Measurements from ENCODE around the gene PARP2. TPM values are rescaled to one million over a fixed set of nuclear protein-coding genes. Genes with fewer than 3 reads are reported as not detected.

Gene PARP2
- 30.9 TPM for polyA plus RNA-seq
- long read RNA-seq, donor 1, partial matches to known transcripts: 0 of 1 reads
- long read RNA-seq, donor 1, other reads (novel, unspliced or antisense): 0 of 1 reads
- long read RNA-seq, donor 2, transcript PARP2-202 (16 exons, 1,881 nt): major isoform, 6 of 18 reads
- long read RNA-seq, donor 2, partial matches to known transcripts: 12 of 18 reads
- long read RNA-seq, donor 2, other reads (novel, unspliced or antisense): 0 of 18 reads
- long read RNA-seq, donor 3: 0 reads
- long read RNA-seq, donor 4, partial matches to known transcripts: 6 of 6 reads
- long read RNA-seq, donor 4, other reads (novel, unspliced or antisense): 0 of 6 reads
- long read RNA-seq, donor 5, partial matches to known transcripts: 0 of 2 reads
- long read RNA-seq, donor 5, other reads (novel, unspliced or antisense): 0 of 2 reads
- long read RNA-seq, donor 6, partial matches to known transcripts: 0 of 5 reads
- long read RNA-seq, donor 6, other reads (novel, unspliced or antisense): 0 of 5 reads
- long read RNA-seq, donor 7, partial matches to known transcripts: 0 of 2 reads
- long read RNA-seq, donor 7, other reads (novel, unspliced or antisense): 0 of 2 reads
- long read RNA-seq, donor 8, transcript PARP2-202 (16 exons, 1,881 nt): major isoform, 7 of 7 reads
- long read RNA-seq, donor 8, partial matches to known transcripts: 0 of 7 reads
- long read RNA-seq, donor 8, other reads (novel, unspliced or antisense): 0 of 7 reads
- long read RNA-seq, donor 9, partial matches to known transcripts: 5 of 8 reads
- long read RNA-seq, donor 9, other reads (novel, unspliced or antisense): 0 of 8 reads
- long read RNA-seq, donor 10, partial matches to known transcripts: 0 of 5 reads
- long read RNA-seq, donor 10, other reads (novel, unspliced or antisense): 0 of 5 reads
- long read RNA-seq, donor 11, partial matches to known transcripts: 0 of 2 reads
- long read RNA-seq, donor 11, other reads (novel, unspliced or antisense): 0 of 2 reads

GRCh38 chr14:20343092-20343861, at the start of gene PARP2:
PARP2 (plus strand) TSS chr14:20343635; CDS start chr14:20343642, 7 bp downstream.
- Histone ChIP-seq H3K27ac (ENCODE audit: low read length) (peak within 1 kb of the TSS; percentile 99), H3K4me3 (ENCODE audit: low read length) (peak within 1 kb of the TSS; percentile 93), H3K4me1 (ENCODE audit: control insufficient read depth, insufficient read depth, low read length) (no peaks in the 10 kb centered on the region), H3K9me3 (ENCODE audit: control insufficient read depth, low read depth, low read length) (peaks cover 4% of the 10 kb centered on the region), H3K27me3 (ENCODE audit: control insufficient read depth, insufficient read depth, low read length) (no peaks in the 10 kb centered on the region), H3K36me3 (ENCODE audit: control insufficient read depth, insufficient read depth, low read length) (peaks cover 23% of the 10 kb centered on the region)
- peak; percentile 99 to 100 for DNase-seq
- 0% methylated on average over 1 of the region's 50 CpGs for WGBS (ENCODE audit: insufficient coverage, low lambda C conversion rate)

- no peaks in the 10 kb centered on the region for H3K9me3 ChIP-seq (ENCODE audit: control insufficient read depth, low read depth, low read length)
- WGBS (ENCODE audit: insufficient coverage, low lambda C conversion rate): no CpG with 5 or more reads among the region's 2 CpGs
- H3K27me3 ChIP-seq (ENCODE audit: control insufficient read depth, insufficient read depth, low read length): no peaks in the 10 kb centered on the region
- no peak for DNase-seq
- H3K36me3 ChIP-seq (ENCODE audit: control insufficient read depth, insufficient read depth, low read length): peaks cover 72% of the 10 kb centered on the region
- no peaks in the 10 kb centered on the region for H3K4me1 ChIP-seq (ENCODE audit: control insufficient read depth, insufficient read depth, low read length)
- no peak overlapping the region for H3K4me3 ChIP-seq (ENCODE audit: low read length)
- H3K27ac ChIP-seq (ENCODE audit: low read length): no peak overlapping the region
These were observed 48.8 kb upstream of the PARP2 start for GRCh38 chr14:20294636-20295035.

- DNase-seq: no peak
- Histone ChIP-seq H3K9me3 (ENCODE audit: control insufficient read depth, low read depth, low read length) (no peaks in the 10 kb centered on the region), H3K27ac (ENCODE audit: low read length) (no peak overlapping the region), H3K4me1 (ENCODE audit: control insufficient read depth, insufficient read depth, low read length) (no peaks in the 10 kb centered on the region), H3K36me3 (ENCODE audit: control insufficient read depth, insufficient read depth, low read length) (peaks cover 70% of the 10 kb centered on the region), H3K27me3 (ENCODE audit: control insufficient read depth, insufficient read depth, low read length) (no peaks in the 10 kb centered on the region), H3K4me3 (ENCODE audit: low read length) (no peak overlapping the region)
- no CpG with 5 or more reads among the region's 4 CpGs for WGBS (ENCODE audit: insufficient coverage, low lambda C conversion rate)
These were observed 48.4 kb upstream of the PARP2 start for GRCh38 chr14:20295067-20295466.

GRCh38 chr14:20302042-20302755, 41.2 kb upstream of the PARP2 start:
- no CpG with 5 or more reads among the region's 1 CpG for WGBS (ENCODE audit: insufficient coverage, low lambda C conversion rate)
- no peak for DNase-seq
- H3K27ac ChIP-seq (ENCODE audit: low read length): no peak overlapping the region

GRCh38 chr14:20305265-20306078, 38.0 kb upstream of the PARP2 start, which contains the start of gene TTC5:
TTC5 (minus strand) TSS chr14:20305951; CDS start chr14:20305937, 14 bp downstream.
- Histone ChIP-seq H3K4me1 (ENCODE audit: control insufficient read depth, insufficient read depth, low read length) (no peaks in the 10 kb centered on the region), H3K36me3 (ENCODE audit: control insufficient read depth, insufficient read depth, low read length) (peaks cover 9% of the 10 kb centered on the region), H3K27ac (ENCODE audit: low read length) (peak within 1 kb of the TSS; percentile 2), H3K4me3 (ENCODE audit: low read length) (peak within 1 kb of the TSS; percentile 65), H3K9me3 (ENCODE audit: control insufficient read depth, low read depth, low read length) (no peaks in the 10 kb centered on the region), H3K27me3 (ENCODE audit: control insufficient read depth, insufficient read depth, low read length) (no peaks in the 10 kb centered on the region)
- WGBS (ENCODE audit: insufficient coverage, low lambda C conversion rate): no CpG with 5 or more reads among the region's 27 CpGs
- peak; percentile 85 to 91 for DNase-seq

More at GRCh38 chr14:20302042-20302755, 41.2 kb upstream of the PARP2 start:
- Histone ChIP-seq H3K36me3 (ENCODE audit: control insufficient read depth, insufficient read depth, low read length) (peaks cover 35% of the 10 kb centered on the region), H3K27me3 (ENCODE audit: control insufficient read depth, insufficient read depth, low read length) (no peaks in the 10 kb centered on the region), H3K9me3 (ENCODE audit: control insufficient read depth, low read depth, low read length) (no peaks in the 10 kb centered on the region), H3K4me3 (ENCODE audit: low read length) (no peak overlapping the region), H3K4me1 (ENCODE audit: control insufficient read depth, insufficient read depth, low read length) (no peaks in the 10 kb centered on the region)

- no peaks in the 10 kb centered on the region for H3K4me1 ChIP-seq (ENCODE audit: control insufficient read depth, insufficient read depth, low read length)
- H3K4me3 ChIP-seq (ENCODE audit: low read length): no peak overlapping the region
- H3K36me3 ChIP-seq (ENCODE audit: control insufficient read depth, insufficient read depth, low read length): peaks cover 3% of the 10 kb centered on the region
- H3K27me3 ChIP-seq (ENCODE audit: control insufficient read depth, insufficient read depth, low read length): no peaks in the 10 kb centered on the region
- no peak for DNase-seq
- H3K9me3 ChIP-seq (ENCODE audit: control insufficient read depth, low read depth, low read length): no peaks in the 10 kb centered on the region
- H3K27ac ChIP-seq (ENCODE audit: low read length): no peak overlapping the region
- no CpG with 5 or more reads among the region's 1 CpG for WGBS (ENCODE audit: insufficient coverage, low lambda C conversion rate)
These were observed 37.4 kb upstream of the PARP2 start for GRCh38 chr14:20306079-20306423.

GRCh38 chr14:20314026-20314425, 29.4 kb upstream of the PARP2 start:
- no peak overlapping the region for H3K4me3 ChIP-seq (ENCODE audit: low read length)
- no peak for DNase-seq
- WGBS (ENCODE audit: insufficient coverage, low lambda C conversion rate): no CpG with 5 or more reads among the region's 2 CpGs
- peaks cover 24% of the 10 kb centered on the region for H3K36me3 ChIP-seq (ENCODE audit: control insufficient read depth, insufficient read depth, low read length)
- H3K27ac ChIP-seq (ENCODE audit: low read length): no peak overlapping the region
- no peaks in the 10 kb centered on the region for H3K9me3 ChIP-seq (ENCODE audit: control insufficient read depth, low read depth, low read length)
- H3K27me3 ChIP-seq (ENCODE audit: control insufficient read depth, insufficient read depth, low read length): no peaks in the 10 kb centered on the region
- no peaks in the 10 kb centered on the region for H3K4me1 ChIP-seq (ENCODE audit: control insufficient read depth, insufficient read depth, low read length)

GRCh38 chr14:20317720-20318119, 25.7 kb upstream of the PARP2 start:
- Histone ChIP-seq H3K27ac (ENCODE audit: low read length) (no peak overlapping the region), H3K4me3 (ENCODE audit: low read length) (no peak overlapping the region), H3K4me1 (ENCODE audit: control insufficient read depth, insufficient read depth, low read length) (no peaks in the 10 kb centered on the region), H3K27me3 (ENCODE audit: control insufficient read depth, insufficient read depth, low read length) (no peaks in the 10 kb centered on the region), H3K36me3 (ENCODE audit: control insufficient read depth, insufficient read depth, low read length) (peaks cover 26% of the 10 kb centered on the region), H3K9me3 (ENCODE audit: control insufficient read depth, low read depth, low read length) (no peaks in the 10 kb centered on the region)
- DNase-seq: no peak
- WGBS (ENCODE audit: insufficient coverage, low lambda C conversion rate): no CpG with 5 or more reads among the region's 16 CpGs

All from large intestine (tissue), 12 donors.